HG03442 (cell line): Measurements from ENCODE around the gene SCP2.

ENCODE experiments used
- ATAC-seq: cut with Tn5 transposase; IDR thresholded peaks from one replicate; pipeline ENCODE4 v1.9.1; 2021; ENCODE audit warnings: mild to moderate bottlenecking, moderate library complexity; ENCODE audit not compliant: unreplicated experiment

SCP2 gene

DNA sequence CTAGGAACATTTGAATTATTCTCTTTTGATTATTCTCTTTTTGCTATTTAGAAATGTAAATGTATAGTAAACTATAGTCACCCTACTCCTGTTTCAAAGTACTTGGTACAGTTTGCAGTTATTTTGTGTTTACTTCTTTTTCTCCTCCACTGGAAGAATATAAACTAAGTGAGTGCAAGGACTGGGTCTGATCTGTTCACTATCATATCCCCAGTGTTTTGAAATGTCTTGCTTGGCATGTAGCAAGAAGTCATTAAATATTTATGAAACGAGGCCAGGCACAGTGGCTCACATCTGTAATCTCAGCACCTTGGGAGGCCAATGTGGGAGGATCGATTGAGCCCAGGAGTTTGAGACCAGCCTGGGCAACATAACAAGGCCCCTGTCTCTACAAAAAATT is 99.2 kb downstream of the SCP2 start:
- ATAC-seq: no peak

DNA sequence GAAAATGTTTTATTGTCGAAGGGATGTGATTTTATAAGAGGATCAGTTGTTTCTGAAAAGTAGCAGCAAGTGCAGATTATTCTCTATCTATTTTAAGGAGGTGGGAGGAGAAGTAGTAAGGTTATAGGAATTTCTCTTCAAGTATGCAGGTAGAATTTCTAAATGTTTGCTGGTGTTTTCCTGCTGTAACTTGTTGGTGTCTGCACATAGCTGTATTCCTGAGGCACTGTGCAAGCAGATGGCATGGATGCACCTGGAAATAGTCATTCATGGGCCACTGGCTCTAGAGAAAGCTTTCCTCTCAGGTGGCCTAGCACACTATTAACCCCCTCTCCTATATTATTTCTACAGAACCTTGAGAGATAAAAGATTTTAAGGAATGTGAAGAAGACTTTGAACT is 104.7 kb downstream of the SCP2 start:
- no peak for ATAC-seq

DNA sequence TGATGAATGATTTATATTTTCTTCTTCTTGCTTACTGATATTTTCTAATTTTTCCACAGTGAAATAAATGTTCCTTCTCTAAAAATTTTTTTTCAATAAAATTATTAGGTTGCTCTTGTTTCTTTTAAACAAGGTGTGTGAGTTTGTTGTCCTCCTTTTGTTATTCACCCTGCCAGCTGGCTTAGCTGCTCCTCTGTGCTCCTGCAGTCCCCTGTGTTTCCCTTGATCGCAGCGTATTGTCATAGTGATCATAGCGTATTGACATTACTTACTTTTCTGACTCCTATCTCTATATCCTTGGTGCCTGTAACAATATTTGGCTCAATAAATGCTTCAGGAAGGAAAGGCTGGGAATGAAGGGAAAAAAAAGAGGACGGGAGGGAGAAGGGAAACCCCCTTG is 110.1 kb downstream of the SCP2 start:
- ATAC-seq: no peak

DNA sequence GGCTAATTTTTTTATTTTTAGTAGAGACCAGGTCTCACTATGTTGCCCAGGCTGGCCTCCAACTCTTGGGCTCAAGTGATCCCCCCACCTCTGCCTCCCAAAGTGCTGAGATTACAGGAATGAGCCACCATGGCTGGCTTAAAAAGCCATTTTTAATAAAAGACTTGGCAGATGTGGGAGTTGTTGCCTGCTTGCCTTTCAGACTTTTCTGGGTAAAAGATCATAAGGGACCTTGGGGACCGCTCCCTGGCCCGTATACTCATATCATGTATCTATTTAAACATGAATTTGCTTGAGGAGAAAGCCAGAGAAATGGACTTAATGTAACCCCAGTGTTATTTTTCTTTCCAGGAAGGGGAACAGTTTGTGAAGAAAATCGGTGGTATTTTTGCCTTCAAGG is 111.5 kb downstream of the SCP2 start:
- ATAC-seq: no peak

DNA sequence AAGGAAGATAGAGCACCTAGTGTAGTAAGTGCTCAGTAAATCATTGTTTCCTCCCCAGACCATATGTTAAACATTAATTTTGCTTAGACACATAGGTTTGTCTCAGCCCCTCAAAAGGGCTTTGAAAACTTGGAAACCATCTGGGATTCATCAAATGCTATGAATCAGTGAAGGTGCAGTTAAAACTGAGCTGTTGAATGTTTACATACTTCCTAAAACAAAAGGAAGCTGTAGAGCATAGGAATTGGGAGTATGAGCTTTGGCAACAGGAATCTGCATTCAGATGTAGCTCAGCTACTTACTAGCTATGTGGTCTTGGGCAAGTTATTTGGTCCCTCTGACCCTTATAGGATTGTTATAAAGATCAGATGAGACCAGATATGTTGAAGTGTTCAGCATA is 116.2 kb downstream of the SCP2 start:
- ATAC-seq: no peak

DNA sequence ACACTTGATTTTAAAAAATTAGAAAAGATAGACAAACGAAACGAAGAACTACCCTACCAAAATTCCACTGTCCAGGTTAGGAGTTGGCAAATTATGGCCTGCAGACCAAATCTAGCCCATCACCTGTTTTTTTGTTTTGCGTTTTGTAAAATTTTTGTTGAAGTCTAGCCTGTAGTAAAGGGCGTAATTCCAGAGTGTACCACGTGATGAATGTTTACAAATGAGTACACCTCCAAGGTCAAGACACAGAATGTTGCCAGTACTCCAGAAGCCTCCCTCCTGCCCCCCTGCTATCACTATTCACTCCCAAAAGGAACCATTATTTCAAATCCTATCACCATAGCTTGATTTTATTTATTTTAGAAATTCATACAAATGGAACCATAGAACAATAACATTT is 117.8 kb downstream of the SCP2 start:
- no peak for ATAC-seq

DNA sequence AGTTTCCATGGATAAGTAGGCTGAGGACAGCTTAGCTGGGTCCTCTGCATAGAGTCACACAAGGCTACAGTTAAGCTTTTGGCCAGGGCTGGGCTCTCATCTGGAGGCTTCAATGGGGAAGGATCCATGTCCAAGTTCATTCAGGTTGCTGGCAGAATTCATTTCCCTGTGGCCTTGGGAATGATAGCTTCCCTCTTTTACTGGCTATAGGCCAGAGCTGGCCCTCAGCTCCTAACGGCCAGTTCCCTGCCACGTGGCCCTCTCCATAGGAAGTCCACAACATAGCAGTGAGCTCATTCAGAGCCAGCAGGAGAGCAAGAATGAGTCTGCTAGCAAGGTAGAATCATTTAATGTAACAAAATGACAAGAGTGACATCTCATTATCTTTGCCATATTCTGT is 119.9 kb downstream of the SCP2 start:
- ATAC-seq: no peak

DNA sequence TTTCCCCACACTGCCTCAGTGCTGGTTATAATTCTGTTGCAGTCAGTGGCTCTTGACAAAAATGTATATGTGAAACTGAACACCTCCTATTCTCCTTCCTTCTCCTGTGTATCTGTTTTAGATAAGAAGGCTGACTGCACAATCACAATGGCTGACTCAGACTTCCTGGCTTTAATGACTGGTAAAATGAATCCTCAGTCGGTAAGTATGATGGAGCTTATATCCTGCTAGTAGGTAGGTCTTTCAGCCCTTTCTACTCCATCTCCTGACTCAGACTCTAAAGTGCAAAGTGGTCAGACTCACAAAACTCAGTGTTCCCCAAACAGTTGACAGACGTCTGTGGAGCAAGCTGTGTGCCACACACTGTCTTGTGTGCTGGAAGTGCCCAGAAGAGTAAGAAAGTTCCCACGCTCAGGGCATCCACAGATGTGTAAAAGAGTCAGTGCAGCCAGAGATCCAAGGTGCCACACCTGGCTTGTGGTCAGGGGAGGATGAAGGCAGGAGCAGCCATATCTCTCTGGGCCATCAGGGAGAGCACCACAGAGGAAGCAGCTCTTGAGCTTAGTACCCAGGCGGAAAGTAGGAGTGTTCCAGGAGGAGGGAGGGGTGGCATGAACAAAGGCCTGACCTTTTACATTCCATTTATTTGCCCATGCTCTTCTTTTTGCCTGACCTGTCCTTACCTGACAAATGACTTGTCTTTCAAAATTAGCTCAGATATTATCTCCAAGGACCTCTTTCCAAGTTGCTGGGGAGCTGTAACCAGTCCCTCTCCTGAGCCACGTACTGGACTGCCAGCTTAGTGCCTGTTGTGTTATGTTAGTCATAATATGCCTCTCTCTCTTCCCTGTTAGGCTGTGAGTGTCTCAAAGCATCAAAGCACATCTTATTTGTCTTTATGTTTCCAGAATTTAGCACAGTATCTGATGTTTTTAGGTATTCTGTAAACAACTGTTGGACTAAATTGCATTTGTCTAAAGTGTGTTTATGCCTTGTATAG is 121.0 kb downstream of the SCP2 start:
- ATAC-seq: no peak

DNA sequence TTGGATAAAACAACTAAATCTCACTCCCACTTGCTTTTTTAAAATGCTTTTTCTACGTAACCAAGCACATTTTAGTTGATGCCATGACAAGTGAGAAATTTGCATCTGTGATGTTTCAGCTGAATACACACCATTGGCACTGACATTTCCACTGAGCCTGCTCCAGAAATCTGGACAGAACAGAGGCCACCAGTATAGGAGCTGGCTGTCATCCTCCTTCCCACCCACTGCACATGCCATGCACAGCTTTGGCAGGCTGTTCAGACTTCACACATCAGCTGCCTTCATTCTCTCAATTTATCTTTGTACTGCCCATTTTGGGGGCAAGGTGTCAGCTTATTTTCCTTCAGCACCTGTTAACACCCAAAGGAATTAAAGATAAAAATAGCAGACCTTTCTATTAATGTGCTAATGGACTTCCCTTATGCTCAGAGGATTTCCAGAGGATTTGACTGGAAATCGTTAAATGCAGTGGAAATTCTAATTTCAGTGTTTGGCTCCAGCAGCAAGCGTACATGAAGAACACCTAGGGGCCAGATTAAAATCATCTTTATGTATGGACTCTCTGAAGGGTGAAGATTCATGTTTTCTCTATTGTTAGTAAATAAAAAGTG is 122.0 kb downstream of the SCP2 start:
- no peak for ATAC-seq

DNA sequence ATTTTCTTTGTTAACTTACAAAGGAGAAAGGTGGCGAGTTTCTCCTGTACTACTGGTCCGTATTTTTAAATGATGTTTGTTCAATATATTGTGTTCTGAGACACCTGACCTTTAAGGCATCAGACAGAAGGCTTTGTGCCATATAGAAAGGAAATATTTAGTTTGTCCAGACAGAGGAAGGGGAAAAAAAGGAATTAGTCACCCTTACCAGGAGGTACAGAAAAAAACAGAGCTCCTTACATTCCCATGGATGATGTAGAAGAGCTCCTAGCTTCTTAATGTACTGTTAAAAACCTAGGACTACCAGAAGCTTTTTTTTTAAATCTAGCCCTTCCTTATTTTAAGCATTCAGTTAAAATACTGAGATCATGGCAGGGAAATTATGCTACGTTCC is 122.5 kb downstream of the SCP2 start:
- ATAC-seq: no peak

DNA sequence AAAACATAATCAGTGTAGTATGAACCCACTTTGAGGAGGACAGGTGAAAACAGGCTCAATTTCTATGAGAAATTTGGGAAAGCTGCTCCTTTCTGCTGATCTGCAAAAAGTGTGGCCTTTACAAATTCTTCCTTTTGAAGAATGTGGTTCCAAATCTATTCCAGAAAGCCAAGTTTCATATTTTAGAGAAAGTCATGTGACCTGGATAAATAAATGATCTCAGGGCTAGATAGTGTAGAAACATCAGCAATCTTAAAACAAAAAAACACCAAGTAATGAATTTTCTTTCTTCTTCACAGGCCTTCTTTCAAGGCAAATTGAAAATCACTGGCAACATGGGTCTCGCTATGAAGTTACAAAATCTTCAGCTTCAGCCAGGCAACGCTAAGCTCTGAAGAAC is 123.2 kb downstream of the SCP2 start:
- ATAC-seq: no peak

DNA sequence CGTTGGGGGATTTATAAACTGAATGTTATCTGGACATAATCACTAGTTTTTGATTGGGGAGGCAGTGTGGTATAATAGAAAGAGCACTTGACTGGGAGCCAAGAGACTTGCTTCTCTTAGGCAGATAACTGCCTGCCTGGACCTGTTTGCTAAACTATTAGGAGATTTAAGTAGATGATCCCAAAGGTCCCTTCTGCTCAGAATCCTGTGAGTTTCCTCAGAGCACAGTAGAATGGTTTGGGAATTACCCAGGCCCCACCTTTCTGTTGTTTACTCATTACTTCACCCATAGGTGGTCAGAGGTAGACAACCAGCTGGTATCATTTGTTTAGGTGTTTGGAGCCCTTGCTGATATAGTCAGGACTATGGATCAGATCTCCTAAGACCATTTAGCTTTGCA is 124.6 kb downstream of the SCP2 start:
- ATAC-seq: no peak

DNA sequence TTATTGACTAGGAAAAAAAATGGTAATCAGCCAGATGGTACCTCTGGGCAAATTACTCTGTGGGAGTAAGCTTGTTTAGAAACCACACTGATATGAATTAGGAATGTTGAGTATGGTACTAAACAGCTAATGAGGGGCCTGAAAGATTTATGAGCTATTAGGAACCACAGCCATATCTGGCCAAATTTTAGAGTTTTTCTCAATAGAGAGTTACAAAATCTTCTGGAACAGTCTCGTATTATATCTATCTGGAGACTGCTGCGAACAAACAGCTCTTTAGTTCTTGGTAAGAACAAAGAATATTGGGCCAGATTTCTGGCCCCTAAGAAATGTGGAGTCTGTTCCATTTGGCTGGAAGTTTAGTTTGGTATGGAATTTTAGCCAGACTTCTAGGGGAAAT is 130.1 kb downstream of the SCP2 start:
- ATAC-seq: no peak

DNA sequence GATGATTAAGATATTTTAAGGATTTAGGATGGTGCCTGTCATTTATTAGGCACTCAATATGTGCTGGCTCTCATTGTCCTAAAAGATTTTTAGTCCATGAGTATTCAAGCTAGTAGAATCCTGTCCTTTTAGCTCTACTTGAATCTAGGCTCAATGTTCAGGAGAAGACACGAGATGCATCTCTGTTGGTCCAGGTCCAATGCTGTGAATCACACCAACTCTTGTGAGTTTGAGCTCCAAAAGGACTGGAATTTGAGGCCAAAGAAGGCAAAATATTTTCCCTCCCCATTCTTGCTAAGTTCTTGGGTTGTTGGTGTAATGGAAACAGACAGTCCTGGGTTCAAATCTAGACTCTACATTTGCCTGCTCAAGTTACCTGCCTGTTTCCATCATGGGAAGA is 133.5 kb downstream of the SCP2 start:
- no peak for ATAC-seq

DNA sequence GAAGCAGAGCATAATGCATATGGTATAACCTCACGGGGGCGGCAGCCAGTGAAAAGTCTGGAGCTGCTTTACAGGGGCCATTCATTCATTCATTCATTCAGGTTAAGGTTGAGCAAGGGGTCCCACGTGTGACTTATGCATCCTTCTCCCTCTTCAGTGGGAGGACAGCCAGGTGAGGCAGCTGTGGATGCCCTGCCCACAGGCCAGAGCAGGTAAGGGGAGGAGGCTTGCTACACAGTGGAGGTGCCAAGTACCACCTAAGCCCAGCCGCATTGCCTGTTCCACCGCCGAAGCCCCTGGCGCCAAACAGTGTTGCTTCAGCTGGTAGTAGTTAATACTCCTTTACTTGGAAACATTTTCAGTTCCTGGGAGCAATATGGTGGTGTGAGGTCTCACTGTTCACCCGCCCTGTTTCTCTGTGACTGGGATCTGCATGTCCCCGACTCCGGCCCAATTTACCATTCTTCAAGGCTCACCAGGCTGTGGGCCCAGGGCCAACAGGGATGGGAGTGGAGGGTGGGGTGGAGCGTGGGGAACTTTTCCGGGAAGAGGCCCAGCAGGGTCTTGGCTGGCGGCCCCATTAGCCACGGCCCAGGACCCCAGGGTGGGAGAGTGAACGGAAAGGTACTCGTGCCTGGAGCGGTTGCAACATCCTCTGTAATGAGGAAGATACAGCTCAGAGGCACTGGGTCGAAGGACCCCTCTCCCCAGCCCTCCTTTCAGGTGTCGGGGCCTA is 134.2 kb downstream of the SCP2 start:
- no peak for ATAC-seq

DNA sequence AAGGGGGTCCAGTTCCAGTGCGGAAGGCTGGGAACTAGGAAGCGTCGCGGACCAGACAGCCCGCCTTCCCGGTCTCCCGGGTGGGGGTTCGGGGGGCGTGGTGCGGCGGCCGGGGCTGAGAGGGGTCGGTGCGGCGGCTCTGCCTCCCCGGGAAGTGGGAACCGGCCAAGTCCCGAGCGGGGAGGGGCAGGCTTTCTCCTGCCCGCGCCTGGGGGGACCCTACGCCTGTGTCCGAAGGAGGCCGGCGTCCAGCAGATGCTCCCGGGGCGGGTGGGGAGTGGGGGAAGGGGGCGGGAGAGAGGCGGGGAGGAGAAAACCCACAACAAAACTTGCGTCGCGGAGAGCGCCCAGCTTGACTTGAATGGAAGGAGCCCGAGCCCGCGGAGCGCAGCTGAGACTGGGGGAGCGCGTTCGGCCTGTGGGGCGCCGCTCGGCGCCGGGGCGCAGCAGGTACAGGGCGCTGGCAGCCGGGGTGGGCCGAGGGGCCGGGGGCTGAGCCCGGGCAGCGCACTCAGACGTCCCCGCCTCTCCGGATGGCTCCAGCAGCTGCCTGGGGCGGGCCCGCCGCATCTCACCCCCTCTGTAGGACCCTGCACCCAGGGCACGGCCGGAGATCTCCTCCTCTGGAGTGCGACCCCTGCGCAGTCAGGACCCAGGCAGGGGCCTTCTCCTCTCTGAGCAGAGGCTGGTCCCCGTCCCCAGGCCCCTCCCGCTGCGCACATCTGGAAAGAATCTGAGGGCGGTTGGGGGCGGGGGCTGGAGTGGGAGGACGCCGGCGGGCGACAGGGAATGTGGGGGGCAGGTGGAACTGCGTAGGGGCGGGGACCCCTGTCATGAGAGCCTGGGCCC is 135.0 kb downstream of the SCP2 start, which contains the start of gene PODN:
PODN (plus strand) TSS at position 355 of the 849 bp plus-strand sequence. CDS start 7,643 bp downstream, outside the sequence.
- no peak for ATAC-seq

DNA sequence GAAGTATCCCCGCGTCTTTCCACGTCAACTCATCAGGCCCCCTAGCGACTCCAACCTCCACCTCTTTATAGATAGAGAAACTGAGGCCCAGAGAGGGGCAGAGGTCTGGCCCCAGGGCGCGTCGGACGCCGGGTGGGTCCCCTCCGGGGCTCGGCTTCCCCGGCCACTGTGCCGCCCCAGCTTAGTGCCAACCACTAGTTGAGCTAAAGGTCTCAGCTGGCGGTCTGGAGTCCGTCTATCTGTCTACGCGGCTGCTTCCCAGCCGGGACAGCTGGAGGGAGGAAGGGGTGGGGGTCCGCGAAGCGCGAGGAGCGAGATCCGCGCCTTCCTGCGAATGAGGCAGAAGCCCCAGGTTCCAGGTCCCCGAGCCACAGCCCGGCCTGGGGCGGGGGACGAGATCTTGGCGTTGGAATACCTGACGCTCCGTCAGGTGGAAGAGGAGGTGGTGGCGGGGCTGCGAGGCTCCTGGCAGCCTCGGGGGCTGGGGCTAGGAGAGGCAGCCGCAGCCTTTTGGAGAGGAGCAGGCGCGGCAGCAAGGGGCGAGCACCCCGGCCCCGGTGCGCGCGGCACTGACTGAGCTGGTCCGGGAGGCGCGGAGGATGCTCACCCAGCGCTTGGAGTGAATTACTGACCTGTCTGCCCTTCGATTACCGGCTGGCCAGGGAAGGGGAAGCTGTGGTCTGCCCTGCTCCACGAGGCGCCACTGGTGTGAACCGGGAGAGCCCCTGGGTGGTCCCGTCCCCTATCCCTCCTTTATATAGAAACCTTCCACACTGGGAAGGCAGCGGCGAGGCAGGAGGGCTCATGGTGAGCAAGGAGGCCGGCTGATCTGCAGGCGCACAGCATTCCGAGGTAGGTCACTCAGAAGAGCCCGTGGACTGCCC is 135.9 kb downstream of the SCP2 start:
- no peak for ATAC-seq

DNA sequence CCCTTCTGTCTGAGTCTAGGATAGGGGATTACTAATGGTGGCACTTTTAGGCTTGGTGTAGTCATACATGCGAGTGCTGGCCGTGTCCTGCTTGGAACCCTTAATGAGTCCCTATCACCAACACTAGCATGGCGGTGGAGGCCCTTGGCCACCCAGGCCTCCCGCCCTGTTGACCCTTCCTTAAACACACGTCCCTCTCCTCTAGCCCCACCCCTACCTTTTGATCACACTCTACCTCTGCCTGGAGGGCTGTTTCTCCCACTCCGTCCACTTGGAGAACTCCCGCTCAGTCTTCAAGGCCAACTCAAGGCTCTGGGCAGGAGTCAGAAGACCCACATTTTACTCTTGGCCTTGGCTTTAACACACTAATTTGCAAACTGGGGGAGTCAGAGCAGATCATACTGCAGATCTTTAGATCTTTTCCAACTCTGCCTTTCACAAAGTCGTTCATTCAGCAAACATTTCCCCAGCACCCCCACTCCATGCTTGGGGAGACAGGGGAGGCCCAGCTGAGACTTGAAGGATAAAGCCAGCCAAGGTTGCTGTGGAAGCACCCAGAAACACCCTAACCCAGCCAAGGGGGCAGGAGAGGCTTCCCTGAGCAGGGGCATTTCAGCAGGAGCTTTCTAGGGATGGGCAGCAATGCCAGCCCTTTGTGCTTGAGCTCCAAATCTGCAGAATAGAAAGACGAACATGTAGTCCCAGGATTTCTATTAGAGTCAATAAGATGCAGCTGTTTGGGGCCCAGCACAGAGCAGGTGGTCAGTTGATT is 136.9 kb downstream of the SCP2 start:
- ATAC-seq: no peak

DNA sequence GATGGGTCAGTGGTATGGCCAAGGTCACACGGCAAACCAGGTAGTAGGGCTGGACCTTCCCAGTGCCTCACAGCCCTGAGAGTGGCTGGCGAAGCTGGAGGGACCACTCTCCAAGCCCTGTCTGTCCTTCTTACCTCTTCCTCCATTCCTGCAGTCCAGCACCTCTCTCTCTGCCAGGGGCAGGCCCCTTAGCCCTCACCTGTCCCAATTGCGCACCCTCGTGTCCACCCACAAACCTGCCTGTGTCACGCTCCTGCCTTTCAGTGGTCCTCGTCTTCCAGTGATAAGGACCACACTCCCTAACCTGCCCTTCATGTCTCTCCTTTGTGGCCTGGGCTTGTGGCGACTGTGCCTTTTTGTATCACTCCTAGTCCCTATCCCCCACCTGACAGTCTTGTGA is 138.3 kb downstream of the SCP2 start:
- no peak for ATAC-seq
